ENCODE data around the gene DGKZ.

The DGKZ gene

GRCh38 chr11:46348566-46349401, 1.5 kb downstream of the DGKZ start:
- peak overlapping the region; percentile 67 for H3K27ac ChIP-seq (ENCODE audit: low read length)
- peaks cover 9 to 38% of the 10 kb centered on the region in 2 donors for H3K4me1 ChIP-seq (ENCODE audit: control insufficient read depth in 1 of 2, insufficient read depth in 2 of 2, low read length in 2 of 2)
- no peaks in the 10 kb centered on the region for H3K36me3 ChIP-seq (ENCODE audit: control insufficient read depth in 1 of 2, insufficient read depth in 2 of 2, low read length in 2 of 2)
- H3K9me3 ChIP-seq (ENCODE audit: control insufficient read depth in 1 of 2, low read length in 2 of 2) = no peaks in the 10 kb centered on the region
- no peaks in the 10 kb centered on the region for H3K27me3 ChIP-seq (ENCODE audit: low read depth, low read length)
- H3K4me3 ChIP-seq (ENCODE audit: low read depth in 1 of 2, low read length in 2 of 2) = peak overlapping the region; percentile 56 to 79

DNA sequence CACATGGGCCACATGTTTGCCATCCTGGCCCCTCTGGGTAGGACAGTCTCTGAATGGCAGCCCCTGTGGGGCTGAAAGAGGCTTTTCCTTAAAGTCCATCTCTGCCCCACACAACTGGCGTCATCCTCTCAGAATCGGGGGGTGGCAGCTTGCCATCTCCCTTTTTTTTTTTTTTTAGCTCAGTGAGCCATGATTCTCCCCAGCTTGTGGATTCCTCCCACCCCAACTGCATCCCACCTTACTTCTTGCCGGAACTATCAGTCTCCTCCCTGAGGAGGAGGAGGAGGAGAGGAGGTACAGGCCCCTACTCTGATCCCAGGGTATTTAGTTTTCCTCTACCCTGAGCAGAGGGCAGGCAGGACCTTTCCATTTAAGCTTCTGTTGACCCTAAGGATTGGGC, 3.4 kb downstream of the DGKZ start:
- Histone ChIP-seq H3K9me3 (ENCODE audit: control insufficient read depth in 1 of 2, low read length in 2 of 2) (no peaks in the 10 kb centered on the region), H3K27me3 (ENCODE audit: low read depth, low read length) (no peaks in the 10 kb centered on the region), H3K36me3 (ENCODE audit: control insufficient read depth in 1 of 2, insufficient read depth in 2 of 2, low read length in 2 of 2) (no peaks in the 10 kb centered on the region), H3K4me1 (ENCODE audit: control insufficient read depth in 1 of 2, insufficient read depth in 2 of 2, low read length in 2 of 2) (peaks cover 9 to 44% of the 10 kb centered on the region in 2 donors), H3K4me3 (ENCODE audit: low read depth in 1 of 2, low read length in 2 of 2) (no peak overlapping the region), H3K27ac (ENCODE audit: low read length) (no peak overlapping the region)

- no peaks in the 10 kb centered on the region for H3K9me3 ChIP-seq (ENCODE audit: control insufficient read depth in 1 of 2, low read length in 2 of 2)
- no peaks in the 10 kb centered on the region for H3K27me3 ChIP-seq (ENCODE audit: low read depth, low read length)
- H3K4me3 ChIP-seq (ENCODE audit: low read depth in 1 of 2, low read length in 2 of 2) = no peak overlapping the region
- no peaks in the 10 kb centered on the region for H3K36me3 ChIP-seq (ENCODE audit: control insufficient read depth in 1 of 2, insufficient read depth in 2 of 2, low read length in 2 of 2)
- no peak overlapping the region for H3K27ac ChIP-seq (ENCODE audit: low read length)
- peaks cover 9 to 44% of the 10 kb centered on the region in 2 donors for H3K4me1 ChIP-seq (ENCODE audit: control insufficient read depth in 1 of 2, insufficient read depth in 2 of 2, low read length in 2 of 2)
Measured at GRCh38 chr11:46351148-46351547, 3.9 kb downstream of the DGKZ start.

DNA sequence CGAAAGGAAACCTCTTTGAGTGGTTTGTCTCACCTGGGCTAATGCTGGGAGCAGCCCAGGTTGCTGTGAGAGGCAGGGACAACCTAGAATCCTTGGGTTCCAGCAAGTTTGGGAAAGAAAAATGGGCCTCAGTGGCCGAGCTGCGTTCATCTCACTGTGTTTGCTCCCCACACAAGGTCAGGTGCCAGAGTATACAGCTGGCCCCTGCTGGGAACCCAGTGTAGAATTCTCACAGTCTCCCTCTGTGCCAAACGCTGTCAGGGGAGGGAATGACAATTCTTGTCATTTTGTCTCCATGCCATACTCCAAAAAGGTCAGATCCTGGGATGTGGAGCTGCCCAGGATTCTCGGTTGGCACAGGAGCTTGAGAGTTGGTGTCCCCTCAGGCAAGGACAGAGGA, 4.3 kb downstream of the DGKZ start:
- peaks cover 13 to 44% of the 10 kb centered on the region in 2 donors for H3K4me1 ChIP-seq (ENCODE audit: control insufficient read depth in 1 of 2, insufficient read depth in 2 of 2, low read length in 2 of 2)
- no peak overlapping the region for H3K4me3 ChIP-seq (ENCODE audit: low read depth in 1 of 2, low read length in 2 of 2)
- no peak overlapping the region for H3K27ac ChIP-seq (ENCODE audit: low read length)
- H3K36me3 ChIP-seq (ENCODE audit: control insufficient read depth in 1 of 2, insufficient read depth in 2 of 2, low read length in 2 of 2) = no peaks in the 10 kb centered on the region
- H3K9me3 ChIP-seq (ENCODE audit: control insufficient read depth in 1 of 2, low read length in 2 of 2) = no peaks in the 10 kb centered on the region
- H3K27me3 ChIP-seq (ENCODE audit: low read depth, low read length) = no peaks in the 10 kb centered on the region

DNA sequence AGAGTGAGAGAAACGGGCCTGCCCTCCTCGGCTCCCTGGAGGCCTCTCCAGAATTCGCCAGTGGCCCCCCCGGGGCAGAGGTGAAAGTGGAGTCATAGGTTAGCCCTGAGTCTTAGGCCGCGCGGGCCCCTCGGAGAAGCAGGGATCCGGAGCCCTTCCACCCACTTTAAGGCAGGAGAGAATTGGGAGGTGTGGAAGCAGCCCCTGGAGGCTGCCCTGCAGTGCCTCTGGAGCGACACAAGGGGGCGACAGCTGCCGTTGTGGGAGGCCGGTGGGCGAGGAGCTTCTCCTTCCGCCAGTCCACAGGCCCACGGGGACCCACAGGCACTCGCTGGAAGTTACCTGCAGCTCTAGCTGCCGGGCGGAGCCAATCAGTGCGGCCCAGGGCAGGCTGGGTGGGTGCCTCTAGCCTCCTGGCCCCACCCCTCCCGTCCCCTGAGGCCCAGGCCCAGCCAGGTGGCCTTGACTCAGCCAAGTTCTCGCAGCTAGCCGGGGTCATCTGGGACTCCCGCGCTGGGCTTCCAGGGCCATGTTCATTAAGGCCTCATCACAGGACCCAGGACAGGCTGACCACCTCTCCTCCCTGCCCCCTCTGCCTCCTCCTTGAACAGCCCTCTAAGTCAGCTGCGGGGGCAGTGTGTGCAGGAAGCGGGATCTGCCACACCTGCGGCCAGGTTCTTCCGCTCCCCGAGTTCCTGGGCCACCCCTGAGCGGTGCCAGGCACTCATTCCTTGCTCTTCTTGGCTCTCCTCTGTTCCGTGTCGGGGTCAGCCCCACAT, 5.0 kb downstream of the DGKZ start:
- peaks cover 13 to 44% of the 10 kb centered on the region in 2 donors for H3K4me1 ChIP-seq (ENCODE audit: control insufficient read depth in 1 of 2, insufficient read depth in 2 of 2, low read length in 2 of 2)
- H3K27ac ChIP-seq (ENCODE audit: low read length) = peak overlapping the region; percentile 47
- no peak overlapping the region for H3K4me3 ChIP-seq (ENCODE audit: low read depth in 1 of 2, low read length in 2 of 2)
- H3K9me3 ChIP-seq (ENCODE audit: control insufficient read depth in 1 of 2, low read length in 2 of 2) = no peaks in the 10 kb centered on the region
- H3K36me3 ChIP-seq (ENCODE audit: control insufficient read depth in 1 of 2, insufficient read depth in 2 of 2, low read length in 2 of 2) = no peaks in the 10 kb centered on the region
- no peaks in the 10 kb centered on the region for H3K27me3 ChIP-seq (ENCODE audit: low read depth, low read length)

DNA sequence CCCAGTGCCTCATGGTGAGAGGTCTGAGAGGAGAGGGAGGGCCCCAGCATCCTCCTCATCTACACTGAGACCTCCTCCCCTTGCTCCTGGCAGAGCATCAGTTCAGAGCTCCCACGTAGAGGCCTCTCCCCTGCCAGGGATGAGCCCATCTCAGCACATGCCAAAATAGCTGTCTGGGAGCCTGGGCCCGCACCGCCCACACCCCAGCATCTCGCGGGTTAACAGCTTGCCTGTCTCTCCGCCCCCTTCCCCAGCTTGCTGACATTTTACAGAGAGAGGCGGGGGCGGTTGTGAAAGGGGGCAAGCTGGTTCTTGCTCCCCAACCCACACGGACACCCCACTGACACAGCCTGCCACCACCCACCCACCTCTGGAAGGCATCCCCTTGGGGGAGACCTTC, 6.4 kb downstream of the DGKZ start:
- H3K4me3 ChIP-seq (ENCODE audit: low read depth in 1 of 2, low read length in 2 of 2) = no peak overlapping the region
- peaks cover 8 to 36% of the 10 kb centered on the region in 2 donors for H3K4me1 ChIP-seq (ENCODE audit: control insufficient read depth in 1 of 2, insufficient read depth in 2 of 2, low read length in 2 of 2)
- peak overlapping the region; percentile 47 for H3K27ac ChIP-seq (ENCODE audit: low read length)

DNA sequence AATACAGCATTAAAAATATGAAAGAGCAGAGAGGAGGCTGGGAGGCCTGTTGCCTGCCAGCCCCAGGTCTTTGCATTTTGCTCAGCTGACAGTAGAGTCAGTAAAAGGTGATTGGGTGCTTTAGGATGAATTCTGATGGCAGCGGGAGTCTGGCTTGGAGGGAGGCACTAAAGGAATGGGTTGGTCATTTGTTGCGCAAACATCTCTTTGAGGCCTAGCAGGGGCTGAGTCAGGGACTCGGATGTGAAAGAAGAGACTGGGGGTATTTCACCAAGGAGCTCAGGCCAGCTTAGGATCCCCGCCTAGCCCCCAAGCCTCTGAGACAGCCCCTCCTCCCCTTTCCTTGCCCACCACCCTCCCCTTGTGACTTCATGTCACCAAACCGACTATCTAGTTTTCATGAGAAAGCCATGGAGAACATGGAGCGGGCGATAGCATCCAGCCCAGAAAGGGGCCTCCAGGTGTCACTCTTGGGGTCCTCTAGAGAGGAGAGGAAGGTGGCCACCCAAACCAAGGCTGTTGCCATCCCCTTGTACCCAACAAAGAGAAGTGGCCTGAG, 9.7 kb downstream of the DGKZ start:
- Histone ChIP-seq H3K27ac (ENCODE audit: low read length) (no peak overlapping the region), H3K36me3 (ENCODE audit: control insufficient read depth in 1 of 2, insufficient read depth in 2 of 2, low read length in 2 of 2) (no peaks in the 10 kb centered on the region), H3K4me3 (ENCODE audit: low read depth in 1 of 2, low read length in 2 of 2) (no peak overlapping the region), H3K4me1 (ENCODE audit: control insufficient read depth in 1 of 2, insufficient read depth in 2 of 2, low read length in 2 of 2) (peaks cover 12 to 38% of the 10 kb centered on the region in 2 donors), H3K27me3 (ENCODE audit: low read depth, low read length) (no peaks in the 10 kb centered on the region), H3K9me3 (ENCODE audit: control insufficient read depth in 1 of 2, low read length in 2 of 2) (no peaks in the 10 kb centered on the region)

More for the DNA sequence above, 6.4 kb downstream of the DGKZ start:
- no peaks in the 10 kb centered on the region for H3K9me3 ChIP-seq (ENCODE audit: control insufficient read depth in 1 of 2, low read length in 2 of 2)
- H3K27me3 ChIP-seq (ENCODE audit: low read depth, low read length) = no peaks in the 10 kb centered on the region
- no peaks in the 10 kb centered on the region for H3K36me3 ChIP-seq (ENCODE audit: control insufficient read depth in 1 of 2, insufficient read depth in 2 of 2, low read length in 2 of 2)

GRCh38 chr11:46357483-46357936, 10.2 kb downstream of the DGKZ start:
- Histone ChIP-seq H3K36me3 (ENCODE audit: control insufficient read depth in 1 of 2, insufficient read depth in 2 of 2, low read length in 2 of 2) (no peaks in the 10 kb centered on the region), H3K4me1 (ENCODE audit: control insufficient read depth in 1 of 2, insufficient read depth in 2 of 2, low read length in 2 of 2) (peaks cover 13 to 39% of the 10 kb centered on the region in 2 donors), H3K4me3 (ENCODE audit: low read depth in 1 of 2, low read length in 2 of 2) (no peak overlapping the region), H3K9me3 (ENCODE audit: control insufficient read depth in 1 of 2, low read length in 2 of 2) (no peaks in the 10 kb centered on the region), H3K27ac (ENCODE audit: low read length) (no peak overlapping the region), H3K27me3 (ENCODE audit: low read depth, low read length) (no peaks in the 10 kb centered on the region)

DNA sequence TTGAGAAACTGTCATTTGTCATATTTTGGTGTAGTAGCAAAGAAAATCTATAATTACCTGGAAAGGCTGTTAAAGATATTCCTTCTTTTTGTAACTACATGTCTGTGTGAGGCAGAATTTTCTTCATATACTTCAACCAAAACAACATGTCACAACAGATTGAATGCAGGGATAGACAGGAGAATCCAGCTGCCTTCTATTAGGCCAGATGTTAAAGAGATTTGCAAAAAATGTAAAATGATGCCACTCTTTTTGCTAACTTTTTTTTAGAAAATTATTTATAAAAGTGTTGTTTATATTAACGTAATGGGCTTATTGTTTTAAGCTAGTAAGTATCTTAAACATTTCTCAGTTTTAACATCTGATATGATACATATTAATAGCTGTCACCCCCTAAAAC, 12.7 kb downstream of the DGKZ start:
- no peaks in the 10 kb centered on the region for H3K36me3 ChIP-seq (ENCODE audit: control insufficient read depth in 1 of 2, insufficient read depth in 2 of 2, low read length in 2 of 2)
- H3K9me3 ChIP-seq (ENCODE audit: control insufficient read depth in 1 of 2, low read length in 2 of 2) = no peaks in the 10 kb centered on the region
- H3K4me3 ChIP-seq (ENCODE audit: low read depth in 1 of 2, low read length in 2 of 2) = no peak overlapping the region
- no peak overlapping the region for H3K27ac ChIP-seq (ENCODE audit: low read length)
- peaks cover 17 to 33% of the 10 kb centered on the region in 2 donors for H3K4me1 ChIP-seq (ENCODE audit: control insufficient read depth in 1 of 2, insufficient read depth in 2 of 2, low read length in 2 of 2)
- no peaks in the 10 kb centered on the region for H3K27me3 ChIP-seq (ENCODE audit: low read depth, low read length)

DNA sequence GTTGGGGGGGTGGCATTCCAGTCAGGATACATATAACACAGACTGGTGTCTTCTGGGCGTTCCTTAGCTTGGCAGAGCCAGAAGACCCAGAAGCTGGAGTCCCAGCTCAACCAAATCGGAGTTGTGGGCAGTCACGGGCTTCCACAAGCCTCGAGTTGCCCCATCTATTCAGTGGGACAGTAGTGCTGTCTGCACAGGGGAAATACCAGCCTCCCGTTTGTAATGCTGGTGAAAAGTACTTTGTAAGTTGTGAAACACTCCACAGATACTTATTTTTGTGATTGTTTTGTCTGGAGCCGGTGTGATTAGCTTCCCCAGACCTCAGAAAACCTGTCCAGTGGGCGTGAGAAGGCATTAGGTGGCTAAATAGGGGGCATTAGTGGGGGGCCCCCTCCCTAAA, 13.6 kb downstream of the DGKZ start:
- Histone ChIP-seq H3K27ac (ENCODE audit: low read length) (peak overlapping the region; percentile 66), H3K9me3 (ENCODE audit: control insufficient read depth in 1 of 2, low read length in 2 of 2) (no peaks in the 10 kb centered on the region), H3K27me3 (ENCODE audit: low read depth, low read length) (no peaks in the 10 kb centered on the region), H3K4me3 (ENCODE audit: low read depth in 1 of 2, low read length in 2 of 2) (peak overlapping the region; percentile 27 to 60), H3K36me3 (ENCODE audit: control insufficient read depth in 1 of 2, insufficient read depth in 2 of 2, low read length in 2 of 2) (no peaks in the 10 kb centered on the region), H3K4me1 (ENCODE audit: control insufficient read depth in 1 of 2, insufficient read depth in 2 of 2, low read length in 2 of 2) (peaks cover 17 to 37% of the 10 kb centered on the region in 2 donors)
